GM21619 (cell line): ENCODE results near the gene HHATL.

ENCODE experiments used
- ATAC-seq: cut with Tn5 transposase; IDR thresholded peaks from one replicate; pipeline ENCODE4 v1.9.1; 2021; ENCODE audit not compliant: unreplicated experiment

Gene HHATL

GRCh38 chr3:42713747-42714146 lies 11.1 kb upstream of the HHATL start:
- ATAC-seq = no peak

GRCh38 chr3:42712688-42713372 lies 10.2 kb upstream of the HHATL start:
- no peak for ATAC-seq

- no peak for ATAC-seq
These were observed 9.7 kb upstream of the HHATL start for GRCh38 chr3:42712344-42712648.

DNA sequence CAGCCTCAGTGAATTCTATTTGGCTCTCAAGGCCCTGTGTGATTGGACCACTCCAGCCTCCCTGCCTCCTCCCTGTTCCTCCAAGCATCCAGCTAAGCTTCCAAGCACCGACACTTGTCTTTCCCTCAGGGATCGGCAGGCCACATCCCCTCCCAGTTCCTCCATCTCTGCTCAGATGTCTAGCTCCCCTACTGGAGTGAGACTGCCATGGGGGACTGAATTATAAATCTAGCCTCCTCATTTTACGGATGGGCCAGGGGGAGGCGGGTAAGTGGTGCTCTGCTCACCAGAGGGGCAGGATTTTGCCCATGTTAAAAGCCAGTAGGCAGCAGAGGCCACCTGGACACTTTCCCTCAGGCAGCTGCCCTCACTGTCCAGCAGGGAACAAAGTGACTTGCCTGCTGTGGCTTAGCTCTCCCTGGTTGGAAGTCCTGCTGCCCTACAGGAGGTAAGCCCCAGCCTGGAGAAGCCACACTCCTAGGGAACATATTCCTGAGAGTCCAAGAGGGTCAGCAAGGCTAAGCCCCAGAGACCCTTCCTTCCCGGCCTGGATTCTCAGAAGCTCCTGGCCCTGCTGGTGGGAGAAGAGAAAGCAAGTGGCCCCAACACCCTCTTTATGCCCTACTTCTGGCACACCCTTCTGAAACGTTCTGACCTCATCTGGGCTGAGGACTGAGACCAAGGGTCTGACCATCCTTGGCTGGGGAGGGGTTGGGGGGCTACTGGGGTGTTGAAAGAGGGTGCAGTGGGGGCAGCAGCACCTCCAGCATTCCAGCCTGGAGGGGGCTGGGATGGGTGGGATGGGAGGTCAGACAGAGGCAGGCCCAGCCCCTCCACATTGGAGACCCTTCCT lies 9.1 kb upstream of the HHATL start:
- ATAC-seq = no peak

GRCh38 chr3:42710323-42711021 lies 7.9 kb upstream of the HHATL start:
- no peak for ATAC-seq

DNA sequence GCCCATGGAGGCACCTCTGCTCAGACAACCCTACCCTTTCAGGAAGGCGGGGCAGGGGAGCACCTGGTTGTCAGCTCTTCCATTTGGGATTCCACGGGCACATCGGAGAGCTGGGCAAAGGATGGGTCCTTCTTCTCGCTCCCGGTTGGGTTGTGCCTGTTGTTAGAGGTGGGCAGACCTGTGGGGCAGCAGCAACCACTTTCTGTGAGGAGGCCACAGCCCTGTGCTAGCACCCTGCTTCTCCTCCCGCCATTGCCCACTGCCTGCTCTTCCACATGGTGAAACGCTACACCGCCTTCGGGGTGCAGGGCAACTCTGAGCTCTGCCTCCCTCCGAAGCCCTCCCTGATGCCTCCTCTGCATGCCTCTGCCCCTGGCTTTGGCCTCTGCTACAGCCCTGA lies 7.0 kb upstream of the HHATL start:
- no peak for ATAC-seq

DNA sequence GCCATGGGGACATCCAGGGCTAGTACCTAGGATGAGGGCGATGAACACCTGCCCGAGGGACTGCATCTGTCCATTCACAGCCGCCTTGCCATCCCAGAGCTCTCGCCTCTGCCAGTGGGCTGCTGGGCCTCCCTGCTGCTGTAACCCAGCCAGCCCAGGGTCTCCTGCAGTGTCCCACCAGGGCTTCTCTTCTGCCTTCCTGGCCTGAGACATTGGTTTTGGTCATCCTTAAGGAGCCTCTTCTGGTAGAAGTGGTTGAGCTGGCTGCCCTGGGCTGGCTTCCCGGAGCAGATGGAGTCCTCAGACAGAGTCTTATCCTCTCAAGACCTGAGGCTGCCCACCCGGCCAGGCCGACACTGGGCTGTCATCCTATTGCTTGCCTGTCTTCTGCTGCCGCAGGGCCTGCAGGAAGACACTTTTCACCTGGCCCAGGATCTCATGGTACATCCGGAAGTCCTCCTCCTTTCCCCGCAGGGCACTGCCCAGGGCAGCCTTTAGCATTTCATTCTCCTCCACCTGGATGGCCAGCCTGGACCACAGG lies 6.1 kb upstream of the HHATL start:
- ATAC-seq = no peak

- no peak for ATAC-seq
These were observed 5.2 kb upstream of the HHATL start for GRCh38 chr3:42707620-42708355.

DNA sequence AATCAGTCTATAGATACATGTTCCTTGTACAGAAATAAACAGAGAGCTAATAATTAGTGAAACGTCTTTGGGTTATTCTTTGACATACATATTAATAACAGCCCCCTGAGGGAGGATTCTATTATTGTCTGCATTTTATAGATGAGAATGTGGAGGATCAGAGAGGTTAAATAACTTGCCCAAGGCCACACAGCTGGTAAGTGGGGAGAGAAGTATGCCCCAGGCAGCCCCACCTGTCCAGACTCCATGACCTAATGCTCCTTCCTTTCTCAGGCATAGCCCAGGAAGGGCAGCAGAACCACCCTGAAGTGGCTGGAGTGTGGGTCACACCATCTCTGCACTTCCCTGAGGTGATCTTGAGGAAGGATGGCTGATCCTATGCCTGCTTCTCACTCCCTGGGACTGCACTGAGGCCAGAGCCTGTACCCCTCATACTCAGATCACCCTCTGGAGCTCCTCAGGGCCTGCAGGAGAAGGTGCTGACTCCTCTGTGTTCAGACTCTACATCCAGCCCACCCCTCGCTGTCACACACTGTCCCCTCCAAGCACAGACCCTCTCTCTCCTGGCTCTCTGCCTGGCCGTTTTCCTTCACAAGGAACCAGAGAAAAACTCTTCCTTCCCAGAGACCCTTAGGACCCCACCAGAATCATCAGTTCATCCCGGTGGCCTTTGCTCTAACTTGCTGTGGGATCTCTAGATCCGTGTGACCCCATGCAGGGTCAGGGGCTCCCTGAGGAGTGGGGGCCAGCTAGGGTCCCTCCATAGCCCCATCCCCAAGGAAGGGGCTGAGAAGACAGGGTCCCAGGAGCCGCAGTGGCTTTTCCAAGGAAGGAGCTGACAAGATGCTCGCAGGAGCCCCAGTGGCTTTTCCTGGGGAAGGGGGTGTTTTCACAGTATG lies 4.4 kb upstream of the HHATL start:
- ATAC-seq = no peak

DNA sequence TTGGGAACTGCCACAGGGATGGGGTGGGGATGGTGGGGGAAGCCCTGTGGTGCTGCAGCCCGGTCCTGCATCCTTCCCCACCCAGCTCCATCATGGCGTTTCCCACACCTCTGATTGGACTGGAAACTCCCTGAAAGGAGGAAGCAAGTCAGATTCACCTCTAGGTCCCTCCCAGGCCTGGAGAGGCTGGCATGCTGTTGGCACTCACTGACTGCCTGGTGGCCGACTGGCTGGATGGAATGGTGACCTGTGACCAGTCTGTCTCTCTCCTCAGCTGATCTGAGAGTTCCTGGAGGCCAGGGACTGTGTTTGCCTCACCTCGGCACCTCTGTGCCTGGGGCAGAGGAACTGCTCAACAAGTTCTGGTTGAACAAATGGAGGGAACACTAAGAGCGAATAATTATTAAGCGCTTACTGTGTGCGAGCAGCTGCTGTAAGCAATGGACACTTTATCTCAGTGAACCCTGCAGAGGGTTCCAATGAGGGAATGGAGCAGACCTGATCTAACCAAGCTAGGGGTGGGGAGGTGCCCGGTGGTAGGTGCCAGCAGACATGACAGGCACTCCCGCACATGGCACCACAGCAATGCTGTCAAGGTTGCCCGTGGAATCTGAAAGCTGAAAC lies 3.5 kb upstream of the HHATL start:
- no peak for ATAC-seq

- no peak for ATAC-seq
These were observed 2.6 kb upstream of the HHATL start for GRCh38 chr3:42705058-42705767.

GRCh38 chr3:42704136-42704841 lies 1.7 kb upstream of the HHATL start:
- ATAC-seq = no peak

DNA sequence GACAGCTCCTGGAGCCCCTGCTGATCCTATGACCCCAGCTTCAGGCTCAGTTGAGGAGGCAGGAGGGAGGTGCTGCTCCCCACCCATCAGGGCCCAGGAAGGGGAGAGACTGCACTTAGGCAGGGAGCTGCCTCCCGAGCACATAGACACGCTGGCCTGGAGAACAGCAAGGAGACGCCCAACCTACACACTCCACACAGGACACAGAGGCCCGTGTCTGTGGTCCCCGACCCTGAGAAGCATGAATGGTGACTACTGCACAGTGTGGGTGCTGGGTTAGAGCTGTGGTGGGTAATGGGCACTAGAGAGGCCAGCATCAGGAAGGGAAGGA lies 1.1 kb upstream of the HHATL start:
- ATAC-seq = no peak

DNA sequence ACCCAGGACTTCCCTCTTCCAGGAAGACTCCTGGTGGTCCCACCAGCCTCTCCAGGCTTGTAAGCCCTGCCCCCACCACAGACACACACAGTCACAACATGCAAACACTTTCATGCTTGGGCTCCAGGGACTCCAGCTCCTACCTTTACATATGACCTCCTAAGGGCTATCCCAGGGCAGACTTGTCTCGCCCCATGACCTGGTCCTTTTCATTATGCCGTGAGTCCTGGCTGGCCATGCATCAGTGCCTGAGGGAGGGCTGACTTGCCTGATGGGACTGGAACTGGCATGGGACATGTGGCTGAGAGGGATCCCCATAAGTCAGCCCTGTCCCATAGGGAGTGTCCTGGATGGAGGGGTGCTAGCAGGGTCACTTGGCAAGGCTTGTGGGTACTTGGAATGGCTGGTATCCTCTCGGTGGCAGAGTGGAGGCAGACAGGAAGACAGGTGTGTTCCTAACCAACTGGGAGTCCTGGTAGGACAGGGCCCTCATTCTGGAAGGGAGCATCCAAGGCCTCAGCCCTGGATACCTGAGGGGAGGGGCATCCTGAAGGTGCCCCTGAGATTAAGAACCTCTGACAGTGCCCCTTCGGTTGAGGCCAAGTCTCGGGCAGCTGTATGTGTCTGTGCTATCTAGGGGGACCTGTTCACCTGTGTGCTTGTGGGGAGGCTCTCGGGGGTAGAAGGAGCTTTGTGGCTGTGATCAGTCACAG lies 540 bp upstream of the HHATL start:
- ATAC-seq = no peak

GRCh38 chr3:42701371-42702065 lies 1.1 kb downstream of the HHATL start:
- ATAC-seq = no peak

DNA sequence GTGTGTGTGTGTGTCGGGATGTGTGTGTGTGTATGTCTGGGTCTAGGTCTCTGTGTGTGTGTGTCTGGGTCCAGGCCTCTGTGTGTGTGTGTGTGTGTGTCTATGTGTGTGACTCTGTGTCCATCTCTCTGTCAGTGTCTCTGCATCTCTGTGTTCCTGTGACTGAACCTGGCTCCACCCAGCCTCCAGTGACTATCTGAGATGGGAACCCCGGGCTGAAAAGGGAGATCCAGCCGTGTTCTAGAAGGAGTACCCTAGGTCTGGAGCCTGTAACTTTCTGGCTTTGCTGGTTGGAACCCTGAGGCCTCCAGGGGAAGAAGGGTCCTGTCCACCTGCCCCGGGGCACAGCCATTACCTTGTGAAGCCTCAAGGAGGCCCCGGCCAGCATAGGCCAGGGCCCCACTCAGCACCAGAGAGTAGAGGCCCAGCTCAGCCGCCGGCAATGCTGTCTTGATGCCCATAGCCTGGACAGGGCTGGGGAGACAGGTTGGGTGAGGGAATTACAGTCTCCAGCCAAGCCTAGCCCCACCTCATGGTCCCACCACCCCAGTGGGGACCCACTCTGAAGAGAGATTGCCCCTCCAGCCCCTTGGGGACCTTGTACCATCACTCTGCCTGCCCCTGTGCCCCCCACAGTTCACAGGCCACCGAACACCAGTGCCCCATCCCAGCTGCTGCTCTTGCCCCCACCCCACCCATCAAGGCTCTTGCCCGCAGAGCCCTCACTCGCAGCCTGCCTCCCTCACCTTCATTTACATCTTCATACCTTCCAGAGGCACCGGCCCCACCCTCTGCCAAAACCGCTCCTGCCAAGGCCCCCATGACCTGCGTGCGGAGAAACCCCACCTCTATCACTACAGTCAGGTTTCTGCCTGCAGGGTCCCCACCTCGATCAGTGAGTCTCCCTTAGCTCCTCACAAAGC lies 2.0 kb downstream of the HHATL start:
- ATAC-seq = no peak
